Measurements from ENCODE around the gene SLC45A3. TPM values are rescaled to one million over a fixed set of nuclear protein-coding genes. Genes with fewer than 3 reads are reported as not detected.
A peak's percentile ranks its signal among the peaks of the same experiment; 100 is the strongest.
"Not testable (repeated sequence)": the region's sequence is repeated elsewhere in the genome, so short reads cannot be mapped to it uniquely, and the experiment has no call there.

The SLC45A3 gene
- total RNA-seq, 1 donor from 2014 or later, result 7.5 TPM

DNA sequence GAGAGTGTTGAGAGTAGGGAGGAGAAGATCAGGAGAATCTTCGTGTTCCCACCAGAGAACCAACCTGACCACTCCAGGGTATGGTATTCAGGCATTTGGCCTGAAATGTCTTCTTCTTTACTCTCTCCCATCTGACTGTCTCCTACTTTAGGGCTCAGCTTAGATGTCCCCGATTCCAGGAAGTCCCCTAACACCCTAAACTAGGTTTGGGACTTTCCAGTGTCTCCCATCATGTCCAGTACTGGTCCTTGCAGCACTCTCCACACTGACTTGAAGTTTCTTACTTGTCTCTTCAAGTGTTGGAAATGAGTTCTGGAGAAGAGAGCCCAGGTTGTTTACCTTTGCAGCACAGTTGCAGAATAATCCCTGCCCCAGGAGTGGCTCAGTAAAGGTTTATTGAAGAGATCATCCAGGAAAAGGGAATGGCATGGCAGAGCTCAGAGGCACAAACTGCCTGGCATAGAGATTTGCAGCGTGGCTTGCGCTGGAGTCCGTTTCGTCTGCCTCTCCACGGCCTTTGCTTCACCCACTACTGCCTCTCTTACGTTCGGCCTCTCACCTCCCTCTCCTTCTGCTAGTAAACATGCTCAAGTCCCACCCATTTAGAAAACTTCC, 42.3 kb downstream of the SLC45A3 start:
- no peaks in the 10 kb centered on the region for H3K36me3 Mint-ChIP-seq
- no peak overlapping the region for H3K27ac Mint-ChIP-seq
- no peaks in the 10 kb centered on the region for H3K27me3 Mint-ChIP-seq (ENCODE audit: low read depth)
- DNase-seq (ENCODE audit: low spot score in 2 of 2, unreplicated experiment in 2 of 2), result no peak
- H3K4me3 Mint-ChIP-seq, result no peak overlapping the region
- TF ChIP-seq, protein P1, sequence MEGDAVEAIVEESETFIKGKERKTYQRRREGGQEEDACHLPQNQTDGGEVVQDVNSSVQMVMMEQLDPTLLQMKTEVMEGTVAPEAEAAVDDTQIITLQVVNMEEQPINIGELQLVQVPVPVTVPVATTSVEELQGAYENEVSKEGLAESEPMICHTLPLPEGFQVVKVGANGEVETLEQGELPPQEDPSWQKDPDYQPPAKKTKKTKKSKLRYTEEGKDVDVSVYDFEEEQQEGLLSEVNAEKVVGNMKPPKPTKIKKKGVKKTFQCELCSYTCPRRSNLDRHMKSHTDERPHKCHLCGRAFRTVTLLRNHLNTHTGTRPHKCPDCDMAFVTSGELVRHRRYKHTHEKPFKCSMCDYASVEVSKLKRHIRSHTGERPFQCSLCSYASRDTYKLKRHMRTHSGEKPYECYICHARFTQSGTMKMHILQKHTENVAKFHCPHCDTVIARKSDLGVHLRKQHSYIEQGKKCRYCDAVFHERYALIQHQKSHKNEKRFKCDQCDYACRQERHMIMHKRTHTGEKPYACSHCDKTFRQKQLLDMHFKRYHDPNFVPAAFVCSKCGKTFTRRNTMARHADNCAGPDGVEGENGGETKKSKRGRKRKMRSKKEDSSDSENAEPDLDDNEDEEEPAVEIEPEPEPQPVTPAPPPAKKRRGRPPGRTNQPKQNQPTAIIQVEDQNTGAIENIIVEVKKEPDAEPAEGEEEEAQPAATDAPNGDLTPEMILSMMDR (IDR thresholded peaks at IDR 0.05; ENCODE audit: unreplicated experiment), result no peak
- no peaks in the 10 kb centered on the region for H3K9me3 Mint-ChIP-seq
- H3K4me1 Mint-ChIP-seq, result peaks cover 16% of the 10 kb centered on the region

DNA sequence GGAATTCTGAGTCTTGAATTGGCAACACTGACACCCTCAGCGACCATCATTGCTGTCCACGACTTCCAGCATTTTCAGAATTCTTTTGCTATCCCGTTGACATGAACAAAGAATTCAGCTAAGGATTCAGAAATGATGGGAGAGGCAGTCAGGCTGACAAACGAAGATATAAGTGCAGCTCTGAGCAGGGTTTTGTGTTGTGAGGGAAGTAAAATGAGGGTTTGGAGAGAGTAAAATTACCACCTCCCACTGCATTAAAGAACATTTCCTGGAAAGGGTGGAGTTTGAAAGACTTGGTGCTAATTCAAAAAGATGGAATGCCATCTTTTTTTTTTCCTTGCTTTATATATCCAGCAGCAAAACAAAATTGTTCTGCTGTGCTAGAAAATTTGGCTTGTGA, 43.6 kb downstream of the SLC45A3 start:
- TF ChIP-seq, protein P1 (IDR thresholded peaks at IDR 0.05; ENCODE audit: unreplicated experiment), result no peak
- no peaks in the 10 kb centered on the region for H3K36me3 Mint-ChIP-seq
- H3K4me1 Mint-ChIP-seq, result peaks cover 23% of the 10 kb centered on the region
- no peaks in the 10 kb centered on the region for H3K9me3 Mint-ChIP-seq
- H3K27ac Mint-ChIP-seq, result peak overlapping the region; percentile 27
- no peaks in the 10 kb centered on the region for H3K27me3 Mint-ChIP-seq (ENCODE audit: low read depth)
- H3K4me3 Mint-ChIP-seq, result no peak overlapping the region
- no peak for DNase-seq (ENCODE audit: low spot score in 2 of 2, unreplicated experiment in 2 of 2)

DNA sequence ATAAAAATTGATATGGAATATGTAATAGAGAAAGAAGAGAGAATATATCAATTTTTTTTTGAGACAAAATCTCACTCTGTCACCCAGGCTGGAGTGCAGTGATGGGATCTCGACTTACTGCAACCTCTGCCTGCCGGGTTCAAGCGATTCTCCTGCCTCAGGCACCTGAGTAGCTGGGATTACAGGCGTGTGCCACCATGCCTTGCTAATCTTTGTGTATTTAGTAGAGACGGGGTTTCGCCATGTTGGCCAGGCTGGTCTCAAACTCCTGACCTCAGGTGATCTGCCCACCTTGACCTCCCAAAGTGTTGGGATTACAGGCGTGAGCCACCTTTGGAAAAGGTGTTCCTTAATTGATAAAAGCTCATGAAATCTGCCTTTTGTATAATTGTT, 44.2 kb downstream of the SLC45A3 start:
- not testable (repeated sequence) for H3K27ac Mint-ChIP-seq

DNA sequence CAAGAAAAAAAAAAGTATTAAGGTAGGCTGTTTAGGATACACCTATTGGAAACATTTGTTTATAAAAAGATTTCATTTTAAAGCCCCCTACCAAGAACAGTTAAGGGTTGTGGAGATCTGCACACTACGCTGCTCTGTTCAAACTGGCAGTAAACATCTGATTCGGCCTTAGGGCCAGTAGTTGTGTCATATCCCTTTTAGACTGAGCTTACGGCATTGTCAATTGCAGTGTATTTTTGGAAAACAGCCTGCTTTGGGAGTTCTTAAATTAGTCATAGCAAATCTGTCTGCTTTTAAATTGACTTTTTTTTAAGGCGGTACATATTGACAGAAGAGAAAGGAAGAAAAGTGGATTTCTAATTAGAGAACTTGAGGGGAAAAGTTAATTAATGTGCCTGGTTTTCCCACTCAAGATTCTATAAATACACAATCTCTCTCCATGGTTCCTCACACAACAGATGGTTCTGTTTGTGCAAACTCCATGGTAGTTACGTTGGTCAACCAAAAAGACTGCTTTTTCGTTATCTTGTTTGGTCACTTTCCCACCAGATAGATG, 46.8 kb downstream of the SLC45A3 start:
- Mint-ChIP-seq H3K4me3 (peak overlapping the region; percentile 36), H3K9me3 (no peaks in the 10 kb centered on the region), H3K36me3 (no peaks in the 10 kb centered on the region), H3K27me3 (ENCODE audit: low read depth) (no peaks in the 10 kb centered on the region), H3K4me1 (peaks cover 37% of the 10 kb centered on the region), H3K27ac (peak overlapping the region; percentile 56)
- DNase-seq (ENCODE audit: low spot score in 2 of 2, unreplicated experiment in 2 of 2), result no peak
- TF ChIP-seq, protein P1 (IDR thresholded peaks at IDR 0.05; ENCODE audit: unreplicated experiment), result no peak

More for the DNA sequence above, 44.2 kb downstream of the SLC45A3 start:
- not testable (repeated sequence) for DNase-seq (ENCODE audit: low spot score in 2 of 2, unreplicated experiment in 2 of 2); H3K27me3 Mint-ChIP-seq (ENCODE audit: low read depth); H3K9me3 Mint-ChIP-seq; H3K4me3 Mint-ChIP-seq; H3K36me3 Mint-ChIP-seq
- peaks cover 23% of the 10 kb centered on the region for H3K4me1 Mint-ChIP-seq

DNA sequence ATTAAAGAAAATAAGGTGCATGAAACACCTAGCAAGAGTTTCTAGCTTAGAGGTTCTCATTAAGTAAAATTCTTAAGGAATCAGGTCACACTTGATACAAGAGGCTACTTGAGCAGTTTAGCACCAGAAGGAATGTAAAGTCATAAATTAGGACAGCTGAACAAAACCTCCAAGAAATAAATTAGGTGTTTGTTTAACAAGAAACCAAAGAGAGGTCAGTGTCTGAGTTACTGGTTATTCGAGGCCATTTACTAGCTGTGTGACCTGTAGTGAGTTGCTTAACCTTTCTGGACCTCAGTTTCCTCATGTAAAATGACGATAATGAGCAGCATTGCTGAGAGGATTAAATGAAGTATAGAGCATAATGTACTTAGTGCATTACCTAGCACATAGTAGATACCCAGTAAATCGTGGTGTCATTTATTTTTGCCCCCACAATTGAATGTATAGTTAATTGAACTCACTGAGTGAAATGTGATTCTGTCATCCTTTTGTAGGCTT, 47.6 kb downstream of the SLC45A3 start:
- H3K27me3 Mint-ChIP-seq (ENCODE audit: low read depth), result no peaks in the 10 kb centered on the region
- TF ChIP-seq, protein P1 (IDR thresholded peaks at IDR 0.05; ENCODE audit: unreplicated experiment), result no peak
- H3K9me3 Mint-ChIP-seq, result no peaks in the 10 kb centered on the region
- H3K36me3 Mint-ChIP-seq, result no peaks in the 10 kb centered on the region
- peaks cover 37% of the 10 kb centered on the region for H3K4me1 Mint-ChIP-seq
- DNase-seq (ENCODE audit: low spot score in 2 of 2, unreplicated experiment in 2 of 2), result no peak
- peak overlapping the region; percentile 83 for H3K4me3 Mint-ChIP-seq
- H3K27ac Mint-ChIP-seq, result peak overlapping the region; percentile 97
